AG04449 (cell line): ENCODE measurements around the gene UPK3B.
"Not testable (repeated sequence)": the region's sequence is repeated elsewhere in the genome, so short reads cannot be mapped to it uniquely, and the experiment has no call there.

ENCODE experiments used
- CTCF ChIA-PET: fragments of 350-600 bp; formaldehyde crosslinking; extraction: SDS; loops from one replicate; lab custom pipeline; 2021; ENCODE audit warnings: antibody characterized with exemption; lab: Yijun Ruan, JAX
- POLR2A ChIA-PET: fragments of 400-600, 350-600 bp; formaldehyde crosslinking; extraction: SDS; loops from one replicate; lab custom pipeline; 2020; ENCODE audit warnings: antibody characterized with exemption, inconsistent platforms; lab: Yijun Ruan, JAX
- DNase-seq: peaks from one replicate; pipeline ENCODE4 v3.0.0-alpha.2; 2010; ENCODE audit warnings: low read depth, low spot score
- H3K4me3 ChIP-seq: 2 replicates; pipeline ENCODE4 v1.5.1; 2011; ENCODE audit warnings: low read depth, mild to moderate bottlenecking, control low read depth, low read length
- TF ChIP-seq, protein P1 (sequence below): IDR thresholded peaks from one replicate; pipeline ENCODE4 v1.5.1; 2011; ENCODE audit warnings: mild to moderate bottlenecking, moderate library complexity, low read length, control low read depth, inconsistent platforms; ENCODE audit not compliant: insufficient read depth; ENCODE audit errors: missing control alignments

Gene UPK3B

DNA sequence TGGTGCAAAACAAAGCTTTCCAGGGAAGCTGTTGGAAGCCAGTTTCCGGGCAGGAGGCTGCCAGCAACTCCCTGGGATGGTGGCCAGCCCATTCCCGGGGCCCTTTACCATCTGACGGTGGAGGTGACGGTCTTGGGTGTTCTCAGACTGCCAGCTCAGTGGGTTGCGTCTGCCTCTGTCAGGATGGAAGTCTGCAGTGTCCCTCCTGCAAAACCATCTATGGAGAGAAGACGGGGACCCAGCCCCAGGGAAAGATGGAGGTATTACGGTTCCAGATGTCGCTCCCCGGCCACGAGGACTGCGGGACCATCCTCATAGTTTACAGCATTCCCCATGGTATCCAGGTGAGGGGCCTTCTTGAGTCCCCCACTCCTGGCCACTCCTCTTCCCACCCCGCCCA, 7.1 kb upstream of the UPK3B start:
- CTCF ChIA-PET, H3K4me3 ChIP-seq, DNase-seq, POLR2A ChIA-PET: not testable (repeated sequence)

DNA sequence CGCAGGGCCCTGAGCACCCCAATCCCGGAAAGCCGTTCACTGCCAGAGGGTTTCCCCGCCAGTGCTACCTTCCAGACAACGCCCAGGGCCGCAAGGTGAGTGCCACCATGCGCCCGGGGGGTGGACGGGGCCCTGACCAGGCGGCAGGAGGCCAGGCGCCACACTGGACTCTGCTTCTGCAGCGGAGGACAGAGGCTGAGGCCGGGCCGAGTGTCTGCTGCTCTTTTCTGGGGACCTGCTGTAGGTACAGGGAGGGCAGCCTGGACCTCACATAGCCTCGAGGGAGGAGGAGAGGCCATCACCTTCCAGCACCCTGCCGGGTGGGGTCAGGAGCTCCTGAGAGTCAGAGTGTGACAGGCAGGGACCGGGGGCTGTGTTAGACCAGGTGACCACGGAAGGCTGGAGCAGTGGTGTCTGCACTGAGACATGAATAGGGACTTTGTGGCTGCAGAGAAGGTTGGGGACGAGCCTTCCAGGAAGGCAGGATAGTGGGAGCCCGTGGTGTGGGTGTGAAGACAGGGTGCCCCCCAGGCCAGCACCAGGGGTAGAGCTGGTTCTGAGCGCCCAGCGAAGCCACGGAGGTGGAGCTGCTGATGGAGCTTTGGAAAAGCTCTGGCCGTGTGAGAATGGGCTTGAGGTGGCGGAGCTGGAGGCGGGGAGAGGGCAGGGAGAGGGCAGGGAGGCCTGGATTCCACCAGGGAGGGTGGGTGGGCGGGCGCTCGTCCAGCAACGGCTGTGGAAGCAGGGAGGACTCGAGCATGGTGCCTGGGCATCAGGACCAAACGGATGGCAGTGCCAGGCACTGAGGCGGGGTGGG, 5.8 kb upstream of the UPK3B start:
- CTCF ChIA-PET, POLR2A ChIA-PET, DNase-seq, H3K4me3 ChIP-seq: not testable (repeated sequence)

DNA sequence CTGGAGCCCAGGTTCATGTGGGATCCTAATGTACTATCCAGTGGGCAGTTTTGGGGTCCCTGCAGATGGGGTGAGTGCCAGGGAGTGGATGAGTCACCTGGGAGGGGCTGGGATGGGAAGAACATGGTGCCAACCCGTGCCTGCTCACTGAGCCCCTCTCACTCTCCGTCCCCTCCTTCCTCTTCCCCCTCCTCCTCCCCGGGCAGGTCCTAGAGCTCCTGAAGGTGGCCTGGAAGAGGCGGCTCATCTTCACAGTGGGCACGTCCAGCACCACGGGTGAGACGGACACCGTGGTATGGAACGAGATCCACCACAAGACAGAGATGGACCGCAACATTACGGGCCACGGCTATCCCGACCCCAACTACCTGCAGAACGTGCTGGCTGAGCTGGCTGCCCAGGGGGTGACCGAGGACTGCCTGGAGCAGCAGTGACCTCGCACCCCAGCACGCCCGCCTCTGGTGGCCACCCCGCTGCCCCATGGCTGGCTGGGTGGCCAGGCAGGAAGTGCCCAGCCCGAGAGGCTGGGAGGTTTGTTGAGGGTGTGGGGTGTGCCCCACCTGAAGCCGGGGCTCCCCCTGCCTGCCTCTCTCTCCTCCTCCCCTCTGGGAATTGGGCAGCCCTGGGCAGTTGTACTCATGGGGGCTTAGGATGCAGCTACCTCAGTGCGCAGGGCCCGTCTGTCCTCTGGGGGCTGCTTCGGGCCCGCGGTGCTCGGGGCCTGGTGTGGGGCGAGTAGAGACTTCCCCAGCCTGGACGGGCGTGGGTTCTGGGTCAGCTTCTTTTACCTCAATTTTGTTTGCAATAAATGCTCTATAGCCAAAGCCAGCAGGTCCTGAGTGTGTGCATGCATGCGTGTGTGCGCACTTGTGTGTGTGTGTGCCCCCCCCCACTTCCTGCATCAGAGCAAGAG, 4.9 kb upstream of the UPK3B start:
- no peak for DNase-seq
- ChIA-PET CTCF (interaction anchor here (1.7 kb wide), 1 partner anchor 327 kb away, joined by 5 read pairs; no protein-coding TSS in a partner anchor), POLR2A (no interaction called here)

DNA sequence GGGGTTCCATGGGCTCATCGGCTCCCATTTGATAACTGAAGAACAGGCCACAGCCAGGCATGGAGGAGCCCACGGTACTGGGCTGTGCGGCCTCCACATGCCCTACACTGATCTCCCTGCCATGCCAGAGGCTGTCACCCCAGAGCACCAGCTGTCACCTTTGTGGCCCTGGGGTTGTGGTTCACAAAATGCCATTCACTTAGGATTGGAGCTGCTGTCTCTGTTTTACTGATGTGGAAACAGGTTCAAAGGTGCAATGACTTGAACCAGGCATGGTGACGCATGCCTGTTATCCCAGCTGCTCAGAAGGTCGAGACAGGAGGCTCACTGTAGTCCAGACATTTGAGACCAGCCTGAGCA, 4.3 kb upstream of the UPK3B start:
- CTCF ChIA-PET, result interaction anchor here (1.7 kb wide), 1 partner anchor 328 kb away, joined by 5 read pairs; no protein-coding TSS in a partner anchor

More for the DNA sequence above, 4.9 kb upstream of the UPK3B start:
- H3K4me3 ChIP-seq, result no peak overlapping the region
- TF ChIP-seq, protein P1, sequence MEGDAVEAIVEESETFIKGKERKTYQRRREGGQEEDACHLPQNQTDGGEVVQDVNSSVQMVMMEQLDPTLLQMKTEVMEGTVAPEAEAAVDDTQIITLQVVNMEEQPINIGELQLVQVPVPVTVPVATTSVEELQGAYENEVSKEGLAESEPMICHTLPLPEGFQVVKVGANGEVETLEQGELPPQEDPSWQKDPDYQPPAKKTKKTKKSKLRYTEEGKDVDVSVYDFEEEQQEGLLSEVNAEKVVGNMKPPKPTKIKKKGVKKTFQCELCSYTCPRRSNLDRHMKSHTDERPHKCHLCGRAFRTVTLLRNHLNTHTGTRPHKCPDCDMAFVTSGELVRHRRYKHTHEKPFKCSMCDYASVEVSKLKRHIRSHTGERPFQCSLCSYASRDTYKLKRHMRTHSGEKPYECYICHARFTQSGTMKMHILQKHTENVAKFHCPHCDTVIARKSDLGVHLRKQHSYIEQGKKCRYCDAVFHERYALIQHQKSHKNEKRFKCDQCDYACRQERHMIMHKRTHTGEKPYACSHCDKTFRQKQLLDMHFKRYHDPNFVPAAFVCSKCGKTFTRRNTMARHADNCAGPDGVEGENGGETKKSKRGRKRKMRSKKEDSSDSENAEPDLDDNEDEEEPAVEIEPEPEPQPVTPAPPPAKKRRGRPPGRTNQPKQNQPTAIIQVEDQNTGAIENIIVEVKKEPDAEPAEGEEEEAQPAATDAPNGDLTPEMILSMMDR, result no peak

DNA sequence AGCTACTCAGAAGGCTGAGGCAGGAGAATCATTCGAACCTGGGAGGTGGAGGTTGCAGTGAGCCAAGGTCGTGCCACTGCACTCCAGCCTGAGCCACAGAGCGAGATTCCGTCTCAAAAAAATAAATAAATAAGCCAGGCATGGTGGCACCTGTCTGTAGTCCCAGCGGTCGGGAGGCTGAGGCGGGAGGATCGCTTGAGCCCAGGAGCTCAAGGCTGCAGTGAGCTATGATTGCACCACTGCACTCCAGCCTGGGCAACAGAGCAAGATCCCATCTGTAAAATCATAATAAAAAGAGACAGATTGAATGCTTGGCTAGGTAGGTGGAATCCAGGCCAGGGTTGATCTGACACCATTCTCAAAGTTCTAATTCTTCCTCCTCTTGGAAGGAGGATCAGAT, 3.7 kb upstream of the UPK3B start:
- POLR2A ChIA-PET, H3K4me3 ChIP-seq, DNase-seq: not testable (repeated sequence)
- CTCF ChIA-PET, result interaction anchor here (1.7 kb wide), 1 partner anchor 329 kb away, joined by 5 read pairs; no protein-coding TSS in a partner anchor

More for the DNA sequence above, 4.3 kb upstream of the UPK3B start:
- TF ChIP-seq, protein P1, result no peak
- POLR2A ChIA-PET, result no interaction called here
- DNase-seq, result no peak
- no peak overlapping the region for H3K4me3 ChIP-seq

DNA sequence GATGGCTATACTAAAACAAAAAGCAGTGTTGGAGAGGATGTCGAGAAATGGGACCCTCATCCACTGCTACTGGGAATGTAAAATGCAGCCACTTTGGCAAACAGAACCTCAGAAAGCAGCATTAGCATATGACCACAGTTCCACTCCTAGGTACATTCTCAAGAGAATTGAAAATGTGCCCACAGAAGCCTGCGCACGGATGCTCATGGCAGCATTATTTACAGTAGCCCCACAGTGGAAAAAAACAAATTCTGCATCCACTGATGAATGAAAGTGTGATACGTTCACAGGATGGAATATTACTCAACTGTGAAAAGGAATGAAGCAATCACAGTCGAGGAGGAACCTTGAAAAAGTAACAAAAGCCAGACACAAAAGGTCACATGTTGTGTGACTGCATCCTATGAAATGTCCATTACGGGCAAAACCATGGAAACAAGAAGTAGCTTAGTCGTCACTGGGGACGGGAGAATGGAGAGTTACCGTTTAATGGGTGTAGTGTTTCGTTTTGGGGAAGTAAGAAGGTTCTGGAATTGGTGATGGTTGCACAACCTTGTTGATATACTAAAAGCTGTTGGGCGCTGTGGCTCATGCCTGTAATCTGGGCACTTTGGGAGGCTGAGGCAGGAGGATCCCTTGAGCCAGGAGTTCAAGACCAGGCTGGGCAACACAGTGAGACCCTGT, 2.5 kb upstream of the UPK3B start:
- no peak for DNase-seq
- POLR2A ChIA-PET, result no interaction called here
- no peak overlapping the region for H3K4me3 ChIP-seq
- TF ChIP-seq, protein P1, result no peak
- CTCF ChIA-PET, result no interaction called here

DNA sequence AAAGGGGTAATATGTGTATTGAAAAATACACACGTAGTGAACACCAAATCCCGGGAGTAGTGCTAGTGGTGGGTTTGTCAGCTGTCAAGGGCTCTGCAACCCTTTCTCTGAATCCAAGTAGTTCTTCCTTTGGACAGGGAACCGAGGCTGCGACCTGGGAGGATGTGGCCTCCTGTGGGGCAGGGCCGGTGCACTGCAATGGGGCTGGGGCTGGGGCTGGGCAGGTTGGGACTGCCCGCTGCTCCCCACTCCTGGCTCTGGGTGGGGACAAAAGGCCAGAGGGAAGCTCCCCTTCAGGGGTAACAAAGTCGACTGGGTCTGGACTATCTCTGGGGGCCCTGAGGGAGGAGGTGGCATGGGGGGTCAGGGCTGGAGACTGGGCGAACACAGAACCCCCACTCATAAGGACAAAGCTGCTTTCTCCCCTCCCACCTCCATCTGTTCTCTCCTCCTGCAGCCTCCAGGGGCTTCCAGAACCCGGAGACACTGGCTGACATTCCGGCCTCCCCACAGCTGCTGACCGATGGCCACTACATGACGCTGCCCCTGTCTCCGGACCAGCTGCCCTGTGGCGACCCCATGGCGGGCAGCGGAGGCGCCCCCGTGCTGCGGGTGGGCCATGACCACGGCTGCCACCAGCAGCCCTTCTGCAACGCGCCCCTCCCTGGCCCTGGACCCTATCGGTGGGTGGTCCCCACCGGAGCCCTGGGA, 1.0 kb downstream of the UPK3B start:
- POLR2A ChIA-PET, H3K4me3 ChIP-seq, CTCF ChIA-PET, DNase-seq: not testable (repeated sequence)

DNA sequence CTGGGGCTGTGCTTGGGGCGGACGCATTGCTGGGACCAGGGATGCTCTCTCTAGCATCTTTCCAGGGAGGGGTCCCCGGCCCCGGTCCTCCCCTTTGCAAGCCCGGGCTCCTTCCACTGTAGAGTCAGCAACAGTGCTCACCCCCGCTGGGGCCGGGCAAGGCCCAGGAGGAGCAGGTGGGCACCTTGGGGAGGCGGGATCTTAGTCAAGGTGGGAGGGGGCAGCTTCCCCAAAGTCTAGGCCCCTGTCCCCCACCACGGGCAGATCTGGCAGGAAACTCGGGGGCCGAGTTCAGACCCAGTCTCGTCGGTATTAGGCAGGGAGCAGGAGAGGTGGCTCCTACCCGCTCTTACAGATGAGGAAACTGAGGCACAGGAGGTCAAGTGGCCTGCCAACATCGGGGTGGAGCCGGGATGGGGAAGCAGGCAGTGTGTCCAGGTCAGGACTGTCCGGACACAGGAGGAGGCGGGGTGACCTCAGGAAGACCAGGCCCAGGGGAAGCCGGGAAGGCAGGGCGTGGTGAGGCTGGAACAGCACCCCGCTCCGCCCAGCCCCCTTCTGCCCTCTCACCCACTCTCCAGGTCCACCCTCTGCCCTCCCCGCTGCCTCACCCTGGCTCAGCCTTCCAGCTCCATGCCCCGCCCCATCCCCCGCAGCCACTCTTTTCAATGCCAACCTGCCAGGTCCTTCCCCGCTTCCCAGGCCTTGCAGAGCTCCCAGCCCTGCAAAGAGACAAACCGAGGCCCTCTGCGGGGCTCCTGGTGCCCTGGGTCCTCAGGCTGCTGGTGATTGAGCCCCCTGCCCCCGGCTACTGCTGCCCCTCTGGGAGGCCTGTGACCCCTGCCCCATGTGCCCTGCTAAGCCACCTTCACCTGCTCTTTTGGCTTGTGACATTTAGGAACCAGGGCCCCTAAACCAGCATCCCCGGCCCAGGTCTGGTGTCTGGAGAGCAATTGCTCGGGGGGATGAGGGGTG, 1.8 kb downstream of the UPK3B start:
- POLR2A ChIA-PET, H3K4me3 ChIP-seq, CTCF ChIA-PET, DNase-seq: not testable (repeated sequence)
